Measurements from ENCODE around the gene WIF1.

Gene WIF1

DNA sequence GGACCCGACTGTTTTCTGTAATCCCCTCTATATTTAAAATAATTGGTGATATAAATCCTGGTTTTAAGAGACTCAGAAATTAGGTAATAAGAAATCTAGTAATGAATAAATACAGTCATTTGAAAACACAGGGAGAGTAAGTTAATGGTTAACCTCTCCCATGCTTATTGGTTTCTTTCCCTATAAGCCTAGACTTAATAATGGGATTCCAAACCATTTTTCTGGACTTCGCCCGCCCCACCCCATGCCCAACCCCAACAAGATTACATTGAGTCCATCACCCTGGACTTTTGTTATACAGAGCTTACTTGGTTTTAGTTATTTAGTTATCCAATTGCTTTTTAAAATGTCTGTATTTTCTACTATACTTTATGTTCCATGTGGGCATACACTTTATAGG is 98.7 kb downstream of the WIF1 start:
- Histone ChIP-seq H3K36me3 (replicated peaks) (no peaks in the 10 kb centered on the region), H3K27me3 (replicated peaks) (peaks cover 2% of the 10 kb centered on the region), H3K27ac (no peak overlapping the region), H3K4me3 (ENCODE audit: low read depth, low read length) (no peak overlapping the region)
- in situ Hi-C loops (cut with HindIII; ENCODE audit: low pct_ligation_motif_present, low sequenced_read_pairs) = no loop called here
- TF ChIP-seq, protein P1, sequence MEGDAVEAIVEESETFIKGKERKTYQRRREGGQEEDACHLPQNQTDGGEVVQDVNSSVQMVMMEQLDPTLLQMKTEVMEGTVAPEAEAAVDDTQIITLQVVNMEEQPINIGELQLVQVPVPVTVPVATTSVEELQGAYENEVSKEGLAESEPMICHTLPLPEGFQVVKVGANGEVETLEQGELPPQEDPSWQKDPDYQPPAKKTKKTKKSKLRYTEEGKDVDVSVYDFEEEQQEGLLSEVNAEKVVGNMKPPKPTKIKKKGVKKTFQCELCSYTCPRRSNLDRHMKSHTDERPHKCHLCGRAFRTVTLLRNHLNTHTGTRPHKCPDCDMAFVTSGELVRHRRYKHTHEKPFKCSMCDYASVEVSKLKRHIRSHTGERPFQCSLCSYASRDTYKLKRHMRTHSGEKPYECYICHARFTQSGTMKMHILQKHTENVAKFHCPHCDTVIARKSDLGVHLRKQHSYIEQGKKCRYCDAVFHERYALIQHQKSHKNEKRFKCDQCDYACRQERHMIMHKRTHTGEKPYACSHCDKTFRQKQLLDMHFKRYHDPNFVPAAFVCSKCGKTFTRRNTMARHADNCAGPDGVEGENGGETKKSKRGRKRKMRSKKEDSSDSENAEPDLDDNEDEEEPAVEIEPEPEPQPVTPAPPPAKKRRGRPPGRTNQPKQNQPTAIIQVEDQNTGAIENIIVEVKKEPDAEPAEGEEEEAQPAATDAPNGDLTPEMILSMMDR (IDR thresholded peaks at IDR 0.05; ENCODE audit: low read depth, low read length, missing control alignments) = no peak
- DNase-seq = no peak

DNA sequence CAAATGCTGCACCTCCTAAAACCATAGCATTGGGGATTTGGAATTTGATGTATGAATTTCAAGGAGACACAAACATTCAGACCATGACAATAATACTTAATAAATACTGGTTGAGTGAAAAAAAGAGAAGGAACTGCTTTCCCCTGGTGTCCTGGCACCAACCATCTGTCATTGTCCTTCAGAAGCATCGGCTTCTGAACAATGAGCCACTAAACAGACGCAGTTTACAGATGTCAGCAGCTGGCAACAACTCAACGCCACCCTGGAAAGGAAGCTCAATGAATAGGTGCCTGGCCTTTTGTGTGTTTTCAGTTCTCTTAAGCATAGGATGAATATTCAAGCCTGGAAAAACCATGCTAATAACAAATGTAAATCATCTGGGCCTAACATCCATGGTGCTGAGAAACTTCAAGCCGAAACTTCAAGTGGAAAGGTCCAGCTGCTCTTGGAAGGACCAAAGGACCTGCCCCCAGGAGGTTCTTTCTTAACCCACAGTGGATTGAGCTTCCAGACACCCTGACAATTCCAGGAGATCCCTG is 101.3 kb downstream of the WIF1 start:
- Histone ChIP-seq H3K4me3 (ENCODE audit: low read depth, low read length) (no peak overlapping the region), H3K27ac (no peak overlapping the region), H3K36me3 (replicated peaks) (no peaks in the 10 kb centered on the region), H3K27me3 (replicated peaks) (peaks cover 5% of the 10 kb centered on the region)
- no peak for DNase-seq
- TF ChIP-seq, protein P1 (IDR thresholded peaks at IDR 0.05; ENCODE audit: low read depth, low read length, missing control alignments) = no peak
- in situ Hi-C loops (cut with HindIII; ENCODE audit: low pct_ligation_motif_present, low sequenced_read_pairs) = no loop called here

DNA sequence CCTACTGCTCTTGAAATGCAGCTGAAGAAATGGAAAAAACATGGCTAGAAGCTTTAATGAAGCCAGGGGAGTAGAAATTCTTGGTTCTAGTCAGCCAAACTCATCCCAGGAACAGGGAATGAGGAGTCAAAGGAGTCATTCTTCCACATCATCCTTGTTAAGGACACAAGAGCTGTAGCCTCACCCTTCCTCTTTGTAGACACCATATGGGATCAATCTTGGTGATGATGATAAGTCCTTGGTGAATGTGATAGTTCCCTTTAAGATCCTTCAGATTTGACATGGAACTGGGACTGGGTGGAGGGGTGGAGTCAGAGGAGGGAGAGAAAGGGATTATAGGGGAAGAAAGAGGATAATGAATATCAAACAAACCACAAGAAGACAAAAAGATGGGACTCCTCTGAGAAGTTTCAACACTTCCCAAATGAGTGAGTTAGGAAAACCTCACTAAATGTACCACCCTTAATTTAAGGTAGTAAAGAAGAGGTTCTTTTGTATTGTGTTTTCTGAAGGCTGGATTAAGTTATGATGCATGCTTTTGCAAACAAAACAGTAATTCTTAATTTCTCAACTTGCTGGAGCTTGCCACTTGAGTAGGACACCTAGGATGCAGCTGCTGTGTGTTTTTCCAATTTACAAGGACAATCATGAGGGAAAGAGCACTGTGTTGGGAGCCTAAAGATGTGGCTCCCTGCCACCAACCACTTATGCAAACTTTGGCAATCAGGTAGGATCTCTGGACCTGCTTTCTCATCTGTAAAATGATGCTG is 104.0 kb downstream of the WIF1 start:
- in situ Hi-C loops (cut with HindIII; ENCODE audit: low pct_ligation_motif_present, low sequenced_read_pairs) = no loop called here
- H3K27me3 ChIP-seq (replicated peaks) = peaks cover 3% of the 10 kb centered on the region
- no peak for DNase-seq
- no peak overlapping the region for H3K27ac ChIP-seq
- no peak overlapping the region for H3K4me3 ChIP-seq (ENCODE audit: low read depth, low read length)
- H3K36me3 ChIP-seq (replicated peaks) = no peaks in the 10 kb centered on the region
- TF ChIP-seq, protein P1 (IDR thresholded peaks at IDR 0.05; ENCODE audit: low read depth, low read length, missing control alignments) = no peak

DNA sequence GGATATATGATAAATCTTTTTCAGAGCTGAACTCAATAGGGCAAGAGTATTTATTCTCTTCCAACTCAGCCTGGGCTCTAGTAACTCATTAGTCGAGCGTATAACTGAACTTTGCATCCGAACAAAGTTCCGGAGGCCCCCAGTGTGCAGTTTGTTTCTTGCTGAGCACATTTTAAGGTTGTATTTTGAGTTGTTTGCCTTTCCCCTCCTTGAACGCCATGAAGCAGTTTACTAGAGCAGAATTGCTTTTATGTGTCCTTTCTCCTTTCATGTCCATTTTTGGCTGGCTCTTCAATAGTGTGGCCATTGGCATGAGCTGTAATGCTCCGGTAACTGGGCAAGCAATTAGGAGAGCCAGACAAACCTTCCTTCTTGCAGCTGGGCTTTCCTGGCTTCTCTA is 105.3 kb downstream of the WIF1 start:
- no peak overlapping the region for H3K4me3 ChIP-seq (ENCODE audit: low read depth, low read length)
- in situ Hi-C loops (cut with HindIII; ENCODE audit: low pct_ligation_motif_present, low sequenced_read_pairs) = no loop called here
- peaks cover 3% of the 10 kb centered on the region for H3K27me3 ChIP-seq (replicated peaks)
- no peaks in the 10 kb centered on the region for H3K36me3 ChIP-seq (replicated peaks)
- no peak overlapping the region for H3K27ac ChIP-seq
- no peak for DNase-seq
- TF ChIP-seq, protein P1 (IDR thresholded peaks at IDR 0.05; ENCODE audit: low read depth, low read length, missing control alignments) = no peak

DNA sequence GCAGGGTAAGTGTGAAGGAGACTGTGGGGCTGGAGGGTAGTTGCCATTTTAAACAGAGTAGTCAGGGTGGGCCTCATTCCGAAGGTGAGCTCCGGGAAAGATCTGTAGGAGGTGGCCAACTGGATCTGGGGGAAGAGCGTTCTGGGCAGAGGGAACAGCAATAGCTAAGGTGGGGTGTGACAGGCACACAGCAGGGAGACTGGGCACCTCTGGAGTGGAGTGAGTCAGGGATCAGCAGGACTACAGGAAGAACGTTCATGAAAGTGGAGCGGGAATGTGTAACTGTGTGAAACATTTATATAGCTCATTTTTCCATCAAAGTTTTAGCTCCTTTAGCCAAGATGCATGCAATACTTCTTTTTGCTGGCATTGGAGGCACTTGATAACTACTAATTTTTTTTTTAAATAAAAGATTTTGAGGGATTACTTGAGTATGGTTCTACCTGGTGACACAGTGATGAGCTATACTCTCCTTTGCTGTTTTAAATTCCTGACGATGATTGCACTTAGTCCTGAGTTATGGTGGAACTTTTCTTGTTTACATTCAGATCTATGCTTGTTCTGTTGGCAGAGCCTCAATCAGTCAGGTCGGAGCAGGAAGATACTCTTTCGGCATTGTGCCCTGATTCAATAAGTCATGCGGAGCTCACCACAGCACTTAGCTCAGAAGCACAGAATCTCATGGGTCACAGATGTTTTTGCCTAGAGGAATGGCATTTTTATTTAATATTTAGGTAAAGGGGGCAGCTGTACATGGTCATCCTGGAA is 106.4 kb downstream of the WIF1 start:
- no peak for DNase-seq
- in situ Hi-C loops (cut with HindIII; ENCODE audit: low pct_ligation_motif_present, low sequenced_read_pairs) = no loop called here

More for the DNA sequence above, 106.4 kb downstream of the WIF1 start:
- Histone ChIP-seq H3K27ac (no peak overlapping the region), H3K36me3 (replicated peaks) (no peaks in the 10 kb centered on the region), H3K4me3 (ENCODE audit: low read depth, low read length) (no peak overlapping the region), H3K27me3 (replicated peaks) (peaks cover 3% of the 10 kb centered on the region)
- TF ChIP-seq, protein P1 (IDR thresholded peaks at IDR 0.05; ENCODE audit: low read depth, low read length, missing control alignments) = no peak

Measured in brain microvascular endothelial cell (primary cell).